ENCODE data around the gene MET. TPM values are rescaled to one million over a fixed set of nuclear protein-coding genes. Genes with fewer than 3 reads are reported as not detected.

The MET gene
- total RNA-seq, 1 donor from 2014 or later: 23.6 TPM

GRCh38 chr7:116683786-116684185, 11.8 kb downstream of the MET start:
- Mint-ChIP-seq H3K4me1 (ENCODE audit: low read depth) (peaks cover 40% of the 10 kb centered on the region), H3K36me3 (ENCODE audit: low read depth) (no peaks in the 10 kb centered on the region), H3K4me3 (ENCODE audit: unreplicated experiment) (no peak overlapping the region), H3K9me3 (ENCODE audit: low read depth) (peaks cover 4% of the 10 kb centered on the region), H3K27ac (ENCODE audit: unreplicated experiment) (no peak overlapping the region), H3K27me3 (ENCODE audit: low read depth) (no peaks in the 10 kb centered on the region)
- DNase-seq (ENCODE audit: low spot score): no peak
- TF ChIP-seq, protein P1, sequence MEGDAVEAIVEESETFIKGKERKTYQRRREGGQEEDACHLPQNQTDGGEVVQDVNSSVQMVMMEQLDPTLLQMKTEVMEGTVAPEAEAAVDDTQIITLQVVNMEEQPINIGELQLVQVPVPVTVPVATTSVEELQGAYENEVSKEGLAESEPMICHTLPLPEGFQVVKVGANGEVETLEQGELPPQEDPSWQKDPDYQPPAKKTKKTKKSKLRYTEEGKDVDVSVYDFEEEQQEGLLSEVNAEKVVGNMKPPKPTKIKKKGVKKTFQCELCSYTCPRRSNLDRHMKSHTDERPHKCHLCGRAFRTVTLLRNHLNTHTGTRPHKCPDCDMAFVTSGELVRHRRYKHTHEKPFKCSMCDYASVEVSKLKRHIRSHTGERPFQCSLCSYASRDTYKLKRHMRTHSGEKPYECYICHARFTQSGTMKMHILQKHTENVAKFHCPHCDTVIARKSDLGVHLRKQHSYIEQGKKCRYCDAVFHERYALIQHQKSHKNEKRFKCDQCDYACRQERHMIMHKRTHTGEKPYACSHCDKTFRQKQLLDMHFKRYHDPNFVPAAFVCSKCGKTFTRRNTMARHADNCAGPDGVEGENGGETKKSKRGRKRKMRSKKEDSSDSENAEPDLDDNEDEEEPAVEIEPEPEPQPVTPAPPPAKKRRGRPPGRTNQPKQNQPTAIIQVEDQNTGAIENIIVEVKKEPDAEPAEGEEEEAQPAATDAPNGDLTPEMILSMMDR (IDR thresholded peaks at IDR 0.05): no peak

DNA sequence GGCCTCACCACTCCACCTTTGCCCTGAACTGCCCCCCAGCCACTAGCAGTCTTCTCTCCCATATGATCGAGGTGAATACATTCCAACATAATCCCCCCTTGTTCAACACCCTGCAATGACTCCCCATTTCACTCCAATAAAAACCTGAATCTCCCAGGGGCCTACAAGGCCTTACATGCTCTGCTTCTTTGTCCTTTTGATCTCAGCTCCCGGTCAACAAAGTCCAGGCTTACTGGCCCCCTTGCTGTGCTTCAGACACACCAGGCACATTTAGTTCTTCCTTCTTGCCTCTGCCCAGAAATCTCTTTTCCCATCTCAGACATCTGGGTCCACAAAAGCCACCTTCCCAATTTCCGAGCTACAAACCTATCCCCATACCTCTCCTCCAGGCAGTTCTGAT, 14.0 kb downstream of the MET start:
- no peak overlapping the region for H3K4me3 Mint-ChIP-seq (ENCODE audit: unreplicated experiment)
- H3K4me1 Mint-ChIP-seq (ENCODE audit: low read depth): peaks cover 58% of the 10 kb centered on the region
- no peaks in the 10 kb centered on the region for H3K27me3 Mint-ChIP-seq (ENCODE audit: low read depth)
- no peak for DNase-seq (ENCODE audit: low spot score)
- peak overlapping the region; percentile 6 for H3K27ac Mint-ChIP-seq (ENCODE audit: unreplicated experiment)
- TF ChIP-seq, protein P1 (IDR thresholded peaks at IDR 0.05): no peak
- peaks cover 4% of the 10 kb centered on the region for H3K9me3 Mint-ChIP-seq (ENCODE audit: low read depth)
- no peaks in the 10 kb centered on the region for H3K36me3 Mint-ChIP-seq (ENCODE audit: low read depth)

DNA sequence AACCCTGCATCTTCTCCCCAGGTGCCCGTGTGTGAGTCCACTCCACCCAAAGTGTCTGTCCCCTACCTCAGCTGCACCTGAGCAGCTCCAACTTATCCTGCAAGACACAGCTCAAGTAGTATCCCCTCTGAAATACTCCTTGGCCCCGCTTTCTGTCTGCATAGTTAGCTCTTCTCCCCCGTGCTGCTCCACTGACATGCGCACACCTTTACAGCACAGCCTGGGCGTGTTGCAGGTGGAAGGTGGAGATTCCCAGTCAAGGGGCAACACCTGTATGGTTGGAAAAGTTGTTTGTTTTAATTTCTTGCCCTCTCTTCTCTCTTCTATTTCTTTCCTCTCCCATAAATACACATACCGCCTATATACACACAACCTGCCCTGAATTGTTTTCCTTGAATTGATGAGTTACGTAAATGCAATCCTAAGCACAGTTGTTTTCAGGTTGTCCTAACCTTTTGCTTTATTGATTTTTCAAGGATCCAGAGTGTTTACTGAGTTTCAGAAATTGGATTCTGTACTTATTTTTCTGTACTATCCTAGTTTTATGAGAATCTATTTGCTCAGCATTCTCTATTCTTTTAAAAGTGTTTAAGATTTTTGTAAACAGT, 14.9 kb downstream of the MET start:
- TF ChIP-seq, protein P1 (IDR thresholded peaks at IDR 0.05): no peak
- Mint-ChIP-seq H3K4me1 (ENCODE audit: low read depth) (peaks cover 62% of the 10 kb centered on the region), H3K36me3 (ENCODE audit: low read depth) (no peaks in the 10 kb centered on the region), H3K27ac (ENCODE audit: unreplicated experiment) (no peak overlapping the region), H3K4me3 (ENCODE audit: unreplicated experiment) (no peak overlapping the region), H3K27me3 (ENCODE audit: low read depth) (no peaks in the 10 kb centered on the region), H3K9me3 (ENCODE audit: low read depth) (peaks cover 4% of the 10 kb centered on the region)
- DNase-seq (ENCODE audit: low spot score): no peak

DNA sequence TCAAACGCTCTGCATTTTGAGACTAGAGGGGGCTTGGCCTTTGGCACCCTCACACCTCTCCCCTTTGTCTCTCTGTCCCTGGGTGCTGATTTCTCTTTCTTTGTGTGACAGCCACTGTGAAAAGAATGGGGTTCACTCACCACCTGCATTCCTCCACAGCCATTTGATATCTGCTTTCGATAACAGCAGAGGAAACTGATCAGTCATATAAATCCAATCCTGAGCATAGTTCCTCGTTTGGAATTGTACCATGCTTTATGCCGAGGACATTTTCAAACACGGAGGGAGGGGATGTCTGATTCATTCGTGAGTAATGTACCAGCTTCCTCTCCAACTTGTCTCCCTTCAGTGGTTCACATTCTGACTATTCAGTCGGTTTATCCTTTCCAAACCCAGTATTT, 15.8 kb downstream of the MET start:
- Mint-ChIP-seq H3K36me3 (ENCODE audit: low read depth) (no peaks in the 10 kb centered on the region), H3K27ac (ENCODE audit: unreplicated experiment) (peak overlapping the region; percentile 79), H3K4me1 (ENCODE audit: low read depth) (peaks cover 66% of the 10 kb centered on the region), H3K4me3 (ENCODE audit: unreplicated experiment) (peak overlapping the region; percentile 10), H3K27me3 (ENCODE audit: low read depth) (no peaks in the 10 kb centered on the region), H3K9me3 (ENCODE audit: low read depth) (peaks cover 4% of the 10 kb centered on the region)
- DNase-seq (ENCODE audit: low spot score): no peak
- TF ChIP-seq, protein P1 (IDR thresholded peaks at IDR 0.05): no peak

DNA sequence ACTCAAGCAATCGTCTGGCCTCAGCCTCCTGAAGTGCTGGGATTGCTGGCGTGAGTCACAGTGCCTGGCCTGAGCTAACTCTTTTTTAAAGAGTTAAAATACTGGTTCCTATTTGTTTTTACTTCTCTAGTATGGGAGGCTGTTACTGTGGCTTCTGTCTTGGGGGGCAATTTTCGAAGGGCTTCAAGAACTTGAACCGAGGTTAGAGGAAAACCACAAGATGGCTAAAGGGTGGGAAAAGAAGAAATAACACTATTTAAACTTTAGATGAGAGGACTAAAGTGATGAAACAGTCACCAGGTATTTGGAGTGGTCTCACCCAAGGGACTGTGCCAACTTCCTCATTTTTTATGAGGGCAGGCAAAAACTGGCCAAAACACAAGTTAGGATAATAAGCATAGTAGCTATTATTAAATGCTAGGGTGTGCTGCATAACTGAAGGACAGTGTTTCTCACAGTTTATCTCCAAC, 17.8 kb downstream of the MET start:
- Mint-ChIP-seq H3K27me3 (ENCODE audit: low read depth) (no peaks in the 10 kb centered on the region), H3K4me1 (ENCODE audit: low read depth) (peaks cover 70% of the 10 kb centered on the region), H3K9me3 (ENCODE audit: low read depth) (no peaks in the 10 kb centered on the region), H3K4me3 (ENCODE audit: unreplicated experiment) (no peak overlapping the region), H3K27ac (ENCODE audit: unreplicated experiment) (peak overlapping the region; percentile 84), H3K36me3 (ENCODE audit: low read depth) (no peaks in the 10 kb centered on the region)
- DNase-seq (ENCODE audit: low spot score): no peak
- TF ChIP-seq, protein P1 (IDR thresholded peaks at IDR 0.05): no peak

Measured in chondrocyte (in vitro differentiated cells).